GM06990 (cell line): ENCODE data around the gene IL1RAPL1.

Experiments used
- DNase-seq: peaks from one replicate; pipeline ENCODE4 v3.0.0-alpha.2; 2011; ENCODE audit not compliant: insufficient read length; ENCODE audit errors: extremely low read depth
- H3K27me3 ChIP-seq: replicated peaks from 2 replicates; pipeline ENCODE4 v1.6.0; 2011; ENCODE audit warnings: low read length; ENCODE audit not compliant: control insufficient read depth, insufficient read depth
- H3K36me3 ChIP-seq: 2 replicates; pipeline ENCODE4 v1.5.1; 2011; ENCODE audit warnings: low read length; ENCODE audit not compliant: control insufficient read depth, insufficient read depth
- H3K4me3 ChIP-seq: replicated peaks from 2 replicates; pipeline ENCODE4 v1.5.1; 2011; ENCODE audit warnings: low read depth, mild to moderate bottlenecking, control low read depth, low read length
- CTCF ChIP-seq: IDR thresholded peaks from 2 replicates; pipeline ENCODE4 v1.5.1; 2011; ENCODE audit warnings: low read length, control low read depth, mild to moderate bottlenecking, inconsistent platforms; ENCODE audit not compliant: insufficient read depth, poor library complexity, severe bottlenecking

IL1RAPL1 gene

GRCh38 chrX:29382811-29383210, 795.6 kb downstream of the IL1RAPL1 start:
- Histone ChIP-seq H3K27me3 (no peaks in the 10 kb centered on the region), H3K4me3 (no peak overlapping the region), H3K36me3 (no peaks in the 10 kb centered on the region)
- TF ChIP-seq CTCF, result no peak
- no peak for DNase-seq

GRCh38 chrX:29388509-29388908, 801.3 kb downstream of the IL1RAPL1 start:
- no peaks in the 10 kb centered on the region for H3K36me3 ChIP-seq
- no peak for TF ChIP-seq CTCF
- no peak for DNase-seq
- H3K4me3 ChIP-seq, result no peak overlapping the region
- no peaks in the 10 kb centered on the region for H3K27me3 ChIP-seq

GRCh38 chrX:29397506-29397905, 810.3 kb downstream of the IL1RAPL1 start:
- no peaks in the 10 kb centered on the region for H3K27me3 ChIP-seq
- H3K36me3 ChIP-seq, result no peaks in the 10 kb centered on the region
- DNase-seq, result no peak
- no peak overlapping the region for H3K4me3 ChIP-seq
- no peak for TF ChIP-seq CTCF

- Histone ChIP-seq H3K27me3 (no peaks in the 10 kb centered on the region), H3K4me3 (no peak overlapping the region), H3K36me3 (no peaks in the 10 kb centered on the region)
- no peak for TF ChIP-seq CTCF
- no peak for DNase-seq
Observed at GRCh38 chrX:29407357-29407756, 820.1 kb downstream of the IL1RAPL1 start.

GRCh38 chrX:29419774-29420553, 832.7 kb downstream of the IL1RAPL1 start:
- Histone ChIP-seq H3K36me3 (no peaks in the 10 kb centered on the region), H3K27me3 (no peaks in the 10 kb centered on the region), H3K4me3 (no peak overlapping the region)
- no peak for TF ChIP-seq CTCF
- no peak for DNase-seq
